SU-DHL-6 (cell line): ENCODE measurements around the gene KAT6B.

Experiments
- H2AFZ ChIP-seq: fragments of 200-600 bp; sonication (generic); 2 replicates; pipeline ENCODE4 v1.6.1; 2014; ENCODE audit warnings: low read depth, mild to moderate bottlenecking, moderate library complexity, mixed read lengths, antibody characterized with exemption, low read length; ENCODE audit not compliant: severe bottlenecking
- H3F3A ChIP-seq: fragments of 200-600 bp; shearing (Covaris generic); 2 replicates; pipeline ENCODE4 v1.6.0; 2016; ENCODE audit warnings: antibody characterized with exemption, mild to moderate bottlenecking; ENCODE audit not compliant: insufficient read depth
- H3K27ac ChIP-seq: fragments of 200-600 bp; sonication (generic); 2 replicates; pipeline ENCODE4 v1.5.1; 2016; ENCODE audit warnings: low read depth, mild to moderate bottlenecking, low read length, moderate library complexity, mixed read lengths
- H3K27me3 ChIP-seq: fragments of 200-600 bp; sonication (generic), shearing (Covaris generic); 2 replicates; pipeline ENCODE4 v1.6.0; 2014; ENCODE audit warnings: mild to moderate bottlenecking, low read length
- H3K36me3 ChIP-seq: fragments of 200-600 bp; sonication (generic); 2 replicates; pipeline ENCODE4 v1.6.1; 2014; ENCODE audit warnings: mild to moderate bottlenecking, low read length, mixed read lengths
- H3K4me2 ChIP-seq: fragments of 300-600, 200-600 bp; shearing (Covaris generic), sonication (generic); 2 replicates; pipeline ENCODE4 v1.6.0; 2014; ENCODE audit warnings: low read length, low read depth, mild to moderate bottlenecking; ENCODE audit not compliant: poor library complexity, severe bottlenecking
- H3K4me3 ChIP-seq: fragments of 200-600 bp; sonication (generic); 2 replicates; pipeline ENCODE4 v1.5.1; 2014; ENCODE audit warnings: antibody characterized with exemption, low read length, mild to moderate bottlenecking, mixed read lengths; ENCODE audit not compliant: insufficient read depth, poor library complexity, severe bottlenecking
- H3K79me2 ChIP-seq: fragments of 200-600 bp; sonication (generic); 2 replicates; pipeline ENCODE4 v1.6.1; 2014; ENCODE audit warnings: mild to moderate bottlenecking, low read length, moderate library complexity; ENCODE audit not compliant: insufficient read depth
- H3K9ac ChIP-seq: fragments of 200-600 bp; sonication (generic); 2 replicates; pipeline ENCODE4 v1.7.0; 2014; ENCODE audit warnings: mild to moderate bottlenecking, low read length
- H3K9me2 ChIP-seq: fragments of 200-600 bp; sonication (generic); replicated peaks from 2 replicates; pipeline ENCODE4 v1.6.1; 2014; ENCODE audit warnings: low read length; ENCODE audit not compliant: insufficient read depth
- H3K9me3 ChIP-seq: fragments of 200-600 bp; sonication (generic); 2 replicates; pipeline ENCODE4 v1.6.1; 2014; ENCODE audit warnings: low read length, mixed read lengths; ENCODE audit not compliant: insufficient read depth
- H4K20me1 ChIP-seq: fragments of 200-600 bp; sonication (generic); 2 replicates; pipeline ENCODE4 v1.6.1; 2014; ENCODE audit warnings: low read depth, mild to moderate bottlenecking, antibody characterized with exemption, low read length, moderate library complexity, mixed read lengths
- CTCF ChIP-seq: fragments of 200-600 bp; sonication (generic); IDR thresholded peaks from one replicate; pipeline ENCODE4 v1.5.1; 2017; ENCODE audit warnings: antibody characterized with exemption, mild to moderate bottlenecking, low read length, moderate library complexity; ENCODE audit not compliant: insufficient read depth, poor library complexity, severe bottlenecking
- EZH2phosphoT487 ChIP-seq: fragments of 200-600 bp; sonication (generic), shearing (Covaris generic); conservative IDR thresholded peaks from 2 replicates; pipeline ENCODE4 v1.6.1; 2018; ENCODE audit warnings: mild to moderate bottlenecking, antibody characterized with exemption, low read length, moderate library complexity, mixed read lengths

Gene KAT6B

GRCh38 chr10:74960670-74961069, 134.3 kb downstream of the KAT6B start:
- no peaks in the 10 kb centered on the region for H3K9me2 ChIP-seq
- no peak overlapping the region for H3K27ac ChIP-seq
- H3K36me3 ChIP-seq, result no peaks in the 10 kb centered on the region
- no peaks in the 10 kb centered on the region for H3F3A ChIP-seq
- no peaks in the 10 kb centered on the region for H3K79me2 ChIP-seq
- H3K9me3 ChIP-seq, result no peaks in the 10 kb centered on the region
- TF ChIP-seq EZH2phosphoT487, result no peak
- TF ChIP-seq CTCF, result no peak
- H3K9ac ChIP-seq, result no peak overlapping the region
- no peak overlapping the region for H3K4me3 ChIP-seq
- H4K20me1 ChIP-seq, result no peaks in the 10 kb centered on the region
- no peak overlapping the region for H2AFZ ChIP-seq
- no peak overlapping the region for H3K4me2 ChIP-seq
- no peaks in the 10 kb centered on the region for H3K27me3 ChIP-seq

GRCh38 chr10:74962517-74962916, 136.1 kb downstream of the KAT6B start:
- Histone ChIP-seq H3K27me3 (no peaks in the 10 kb centered on the region), H2AFZ (no peak overlapping the region), H3K79me2 (no peaks in the 10 kb centered on the region), H3F3A (no peaks in the 10 kb centered on the region), H4K20me1 (no peaks in the 10 kb centered on the region), H3K36me3 (no peaks in the 10 kb centered on the region), H3K27ac (no peak overlapping the region), H3K4me3 (no peak overlapping the region), H3K9me3 (no peaks in the 10 kb centered on the region), H3K9ac (no peak overlapping the region), H3K4me2 (no peak overlapping the region), H3K9me2 (no peaks in the 10 kb centered on the region)
- TF ChIP-seq EZH2phosphoT487 (no peak), CTCF (no peak)

- Histone ChIP-seq H3F3A (no peaks in the 10 kb centered on the region), H2AFZ (no peak overlapping the region), H3K9me2 (no peaks in the 10 kb centered on the region), H3K36me3 (no peaks in the 10 kb centered on the region), H3K9ac (no peak overlapping the region), H4K20me1 (no peaks in the 10 kb centered on the region), H3K27ac (no peak overlapping the region), H3K4me3 (no peak overlapping the region), H3K79me2 (no peaks in the 10 kb centered on the region), H3K27me3 (no peaks in the 10 kb centered on the region), H3K9me3 (no peaks in the 10 kb centered on the region), H3K4me2 (no peak overlapping the region)
- TF ChIP-seq CTCF (no peak), EZH2phosphoT487 (no peak)
Observed at GRCh38 chr10:74963549-74963948, 137.1 kb downstream of the KAT6B start.
